ENCODE data around the gene TANGO2.

DNA sequence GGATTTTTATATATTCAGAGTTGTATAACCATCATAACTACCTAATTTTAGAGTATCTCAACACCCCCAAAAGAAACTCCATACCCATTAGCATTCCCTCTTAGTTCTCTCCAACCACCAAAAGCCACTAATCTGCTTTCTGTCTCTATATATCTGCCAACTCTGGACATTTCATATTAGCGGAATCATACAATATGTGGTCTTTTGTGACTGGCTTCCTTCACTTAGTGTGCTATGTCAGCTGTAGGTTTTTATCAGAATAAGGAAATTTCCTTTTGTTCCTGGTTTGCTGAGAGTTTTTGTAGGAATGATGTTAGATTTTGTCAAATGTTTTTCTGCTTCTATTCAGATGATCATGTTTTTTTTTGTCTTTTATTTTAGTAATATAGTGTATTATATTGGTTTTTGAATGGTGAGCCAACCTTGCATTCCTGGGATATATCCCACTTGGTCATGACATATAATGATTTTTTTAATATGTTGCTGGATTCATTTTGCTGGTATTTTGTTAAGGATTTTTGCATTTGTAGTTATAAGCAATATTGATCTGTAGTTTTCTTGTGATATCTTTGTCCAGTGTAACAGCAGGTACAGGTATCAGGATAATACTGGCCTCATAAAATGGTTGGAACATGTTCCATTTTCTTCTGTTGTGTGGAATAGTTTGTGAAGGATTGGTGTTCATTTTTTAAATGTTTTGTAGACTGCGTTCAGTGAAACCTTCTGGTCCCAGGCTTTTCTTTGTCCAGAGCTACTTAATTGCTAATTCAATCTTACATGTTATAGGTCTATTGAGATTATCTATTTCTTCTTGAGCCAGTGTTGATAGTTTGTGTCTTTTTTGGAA is 75.9 kb downstream of the TANGO2 start:
- TF ChIP-seq, protein P1, sequence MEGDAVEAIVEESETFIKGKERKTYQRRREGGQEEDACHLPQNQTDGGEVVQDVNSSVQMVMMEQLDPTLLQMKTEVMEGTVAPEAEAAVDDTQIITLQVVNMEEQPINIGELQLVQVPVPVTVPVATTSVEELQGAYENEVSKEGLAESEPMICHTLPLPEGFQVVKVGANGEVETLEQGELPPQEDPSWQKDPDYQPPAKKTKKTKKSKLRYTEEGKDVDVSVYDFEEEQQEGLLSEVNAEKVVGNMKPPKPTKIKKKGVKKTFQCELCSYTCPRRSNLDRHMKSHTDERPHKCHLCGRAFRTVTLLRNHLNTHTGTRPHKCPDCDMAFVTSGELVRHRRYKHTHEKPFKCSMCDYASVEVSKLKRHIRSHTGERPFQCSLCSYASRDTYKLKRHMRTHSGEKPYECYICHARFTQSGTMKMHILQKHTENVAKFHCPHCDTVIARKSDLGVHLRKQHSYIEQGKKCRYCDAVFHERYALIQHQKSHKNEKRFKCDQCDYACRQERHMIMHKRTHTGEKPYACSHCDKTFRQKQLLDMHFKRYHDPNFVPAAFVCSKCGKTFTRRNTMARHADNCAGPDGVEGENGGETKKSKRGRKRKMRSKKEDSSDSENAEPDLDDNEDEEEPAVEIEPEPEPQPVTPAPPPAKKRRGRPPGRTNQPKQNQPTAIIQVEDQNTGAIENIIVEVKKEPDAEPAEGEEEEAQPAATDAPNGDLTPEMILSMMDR (IDR thresholded peaks at IDR 0.05 in 8 of 11, conservative IDR thresholded peaks at IDR 0.05 in 3 of 11), result no peak
- no peak for TF ChIP-seq POLR2A (IDR thresholded peaks at IDR 0.05)
